GM12873 (cell line): ENCODE data around the gene PDCD11.

Experiments
- TF ChIP-seq, protein P1 (sequence below): IDR thresholded peaks from 2 replicates; pipeline ENCODE4 v1.5.1; 2012; ENCODE audit warnings: low read depth, mild to moderate bottlenecking, moderate library complexity, low read length, control low read depth; ENCODE audit not compliant: insufficient read depth; ENCODE audit errors: missing control alignments

PDCD11 gene, protein sequence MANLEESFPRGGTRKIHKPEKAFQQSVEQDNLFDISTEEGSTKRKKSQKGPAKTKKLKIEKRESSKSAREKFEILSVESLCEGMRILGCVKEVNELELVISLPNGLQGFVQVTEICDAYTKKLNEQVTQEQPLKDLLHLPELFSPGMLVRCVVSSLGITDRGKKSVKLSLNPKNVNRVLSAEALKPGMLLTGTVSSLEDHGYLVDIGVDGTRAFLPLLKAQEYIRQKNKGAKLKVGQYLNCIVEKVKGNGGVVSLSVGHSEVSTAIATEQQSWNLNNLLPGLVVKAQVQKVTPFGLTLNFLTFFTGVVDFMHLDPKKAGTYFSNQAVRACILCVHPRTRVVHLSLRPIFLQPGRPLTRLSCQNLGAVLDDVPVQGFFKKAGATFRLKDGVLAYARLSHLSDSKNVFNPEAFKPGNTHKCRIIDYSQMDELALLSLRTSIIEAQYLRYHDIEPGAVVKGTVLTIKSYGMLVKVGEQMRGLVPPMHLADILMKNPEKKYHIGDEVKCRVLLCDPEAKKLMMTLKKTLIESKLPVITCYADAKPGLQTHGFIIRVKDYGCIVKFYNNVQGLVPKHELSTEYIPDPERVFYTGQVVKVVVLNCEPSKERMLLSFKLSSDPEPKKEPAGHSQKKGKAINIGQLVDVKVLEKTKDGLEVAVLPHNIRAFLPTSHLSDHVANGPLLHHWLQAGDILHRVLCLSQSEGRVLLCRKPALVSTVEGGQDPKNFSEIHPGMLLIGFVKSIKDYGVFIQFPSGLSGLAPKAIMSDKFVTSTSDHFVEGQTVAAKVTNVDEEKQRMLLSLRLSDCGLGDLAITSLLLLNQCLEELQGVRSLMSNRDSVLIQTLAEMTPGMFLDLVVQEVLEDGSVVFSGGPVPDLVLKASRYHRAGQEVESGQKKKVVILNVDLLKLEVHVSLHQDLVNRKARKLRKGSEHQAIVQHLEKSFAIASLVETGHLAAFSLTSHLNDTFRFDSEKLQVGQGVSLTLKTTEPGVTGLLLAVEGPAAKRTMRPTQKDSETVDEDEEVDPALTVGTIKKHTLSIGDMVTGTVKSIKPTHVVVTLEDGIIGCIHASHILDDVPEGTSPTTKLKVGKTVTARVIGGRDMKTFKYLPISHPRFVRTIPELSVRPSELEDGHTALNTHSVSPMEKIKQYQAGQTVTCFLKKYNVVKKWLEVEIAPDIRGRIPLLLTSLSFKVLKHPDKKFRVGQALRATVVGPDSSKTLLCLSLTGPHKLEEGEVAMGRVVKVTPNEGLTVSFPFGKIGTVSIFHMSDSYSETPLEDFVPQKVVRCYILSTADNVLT (N-terminal part only)

DNA sequence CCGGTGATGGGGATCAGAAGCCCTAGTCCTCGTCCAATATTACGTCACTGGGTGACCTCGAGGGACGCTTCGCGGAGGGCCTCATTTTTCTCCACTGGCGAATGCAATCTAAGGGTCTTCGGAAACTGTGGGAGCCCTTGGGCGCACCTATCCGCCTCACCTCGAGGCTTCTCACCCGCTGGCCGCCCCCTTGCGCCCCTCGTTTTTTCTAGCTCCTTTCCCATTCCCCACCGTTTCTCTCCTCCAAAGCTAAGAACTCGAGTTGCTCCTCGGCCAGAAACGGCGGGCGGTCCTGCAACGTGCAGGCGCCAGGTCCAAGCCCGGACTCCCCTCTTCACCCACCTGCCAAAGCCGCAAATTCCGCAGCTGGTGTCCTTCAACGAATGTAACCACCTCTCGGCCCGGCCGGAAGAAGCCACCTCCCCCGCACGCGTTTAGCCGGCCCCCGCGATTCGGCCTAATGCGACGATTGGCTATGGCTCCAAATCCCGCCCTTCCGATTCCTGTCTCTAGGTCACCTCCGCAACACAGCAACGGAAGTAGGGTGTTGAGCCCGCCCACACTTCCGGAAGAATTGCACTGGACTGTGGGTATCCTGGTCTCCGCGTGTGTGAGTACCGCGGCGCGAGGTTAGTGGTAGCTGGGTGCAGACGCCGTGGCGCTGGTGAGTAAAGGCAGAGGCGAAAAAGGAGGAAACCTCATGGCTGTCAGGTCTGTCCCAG is at the start of gene PDCD11, which contains the start of gene ATP5MK:
PDCD11 (plus strand) TSS at position 560 of the 722 bp plus-strand sequence. CDS start 1,801 bp downstream, outside the sequence.
ATP5MK (minus strand) TSS at position 409 of the 722 bp plus-strand sequence. CDS start 4,018 bp downstream, outside the sequence.
- TF ChIP-seq, protein P1, sequence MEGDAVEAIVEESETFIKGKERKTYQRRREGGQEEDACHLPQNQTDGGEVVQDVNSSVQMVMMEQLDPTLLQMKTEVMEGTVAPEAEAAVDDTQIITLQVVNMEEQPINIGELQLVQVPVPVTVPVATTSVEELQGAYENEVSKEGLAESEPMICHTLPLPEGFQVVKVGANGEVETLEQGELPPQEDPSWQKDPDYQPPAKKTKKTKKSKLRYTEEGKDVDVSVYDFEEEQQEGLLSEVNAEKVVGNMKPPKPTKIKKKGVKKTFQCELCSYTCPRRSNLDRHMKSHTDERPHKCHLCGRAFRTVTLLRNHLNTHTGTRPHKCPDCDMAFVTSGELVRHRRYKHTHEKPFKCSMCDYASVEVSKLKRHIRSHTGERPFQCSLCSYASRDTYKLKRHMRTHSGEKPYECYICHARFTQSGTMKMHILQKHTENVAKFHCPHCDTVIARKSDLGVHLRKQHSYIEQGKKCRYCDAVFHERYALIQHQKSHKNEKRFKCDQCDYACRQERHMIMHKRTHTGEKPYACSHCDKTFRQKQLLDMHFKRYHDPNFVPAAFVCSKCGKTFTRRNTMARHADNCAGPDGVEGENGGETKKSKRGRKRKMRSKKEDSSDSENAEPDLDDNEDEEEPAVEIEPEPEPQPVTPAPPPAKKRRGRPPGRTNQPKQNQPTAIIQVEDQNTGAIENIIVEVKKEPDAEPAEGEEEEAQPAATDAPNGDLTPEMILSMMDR = peak; percentile 42

DNA sequence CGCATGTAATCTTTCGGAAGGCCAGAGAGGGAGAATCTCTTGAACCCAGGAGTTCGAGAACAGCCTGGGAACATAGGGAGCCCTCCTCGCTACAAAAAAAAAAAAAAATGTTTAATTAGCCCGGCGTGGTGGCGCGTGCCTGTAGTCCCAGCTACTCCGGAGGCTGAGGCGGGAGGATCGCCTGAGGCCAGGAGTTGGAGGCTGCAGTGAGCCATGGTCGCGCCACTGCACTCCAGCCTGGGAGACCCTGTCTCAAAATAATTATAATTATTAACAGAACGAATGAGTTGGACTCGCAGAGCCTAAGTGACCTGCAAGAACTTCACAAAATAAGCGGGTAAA is 46.3 kb upstream of the PDCD11 start:
- TF ChIP-seq, protein P1 = no peak

DNA sequence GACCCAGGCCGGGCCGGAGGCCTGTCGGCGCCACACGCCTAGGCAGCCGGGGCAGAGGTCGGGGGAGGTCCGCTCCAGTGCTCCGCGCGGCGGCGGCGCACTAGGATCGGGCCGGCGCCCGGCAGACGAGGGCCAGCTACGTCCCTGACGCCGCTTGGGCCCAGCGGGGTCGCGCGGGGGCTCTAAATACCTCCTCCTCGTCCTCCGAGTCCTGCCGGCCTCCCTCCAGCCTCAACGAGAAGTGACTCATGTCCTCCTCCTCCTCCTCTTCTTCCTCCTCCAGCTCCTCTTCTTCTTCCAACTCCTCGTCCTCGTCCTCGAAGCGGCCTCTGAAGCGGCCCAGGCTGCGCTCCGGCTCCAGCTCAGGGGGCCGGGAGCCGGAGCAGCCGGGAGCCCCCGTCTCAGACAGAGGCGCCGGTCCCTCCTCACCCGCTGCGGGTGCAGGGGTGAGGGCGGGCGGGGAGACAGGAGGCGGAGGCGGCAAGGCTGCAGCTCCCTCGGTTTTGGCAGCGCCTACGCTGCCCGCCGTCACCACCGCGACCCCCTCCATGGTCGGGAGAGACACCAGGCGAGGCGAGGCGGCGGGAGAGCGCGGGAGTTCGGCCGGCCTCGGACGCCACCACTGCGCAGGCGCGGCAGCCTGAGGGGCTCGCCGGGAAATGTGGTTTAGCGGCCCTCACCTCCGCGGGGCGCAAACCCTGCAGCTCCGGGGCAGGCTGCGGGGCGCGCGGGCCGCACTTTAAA is 45.7 kb upstream of the PDCD11 start, which contains the start of gene PCGF6:
PCGF6 (minus strand) TSS at position 624 of the 744 bp plus-strand sequence; CDS start at position 550, 74 bp downstream.
- TF ChIP-seq, protein P1 = no peak

DNA sequence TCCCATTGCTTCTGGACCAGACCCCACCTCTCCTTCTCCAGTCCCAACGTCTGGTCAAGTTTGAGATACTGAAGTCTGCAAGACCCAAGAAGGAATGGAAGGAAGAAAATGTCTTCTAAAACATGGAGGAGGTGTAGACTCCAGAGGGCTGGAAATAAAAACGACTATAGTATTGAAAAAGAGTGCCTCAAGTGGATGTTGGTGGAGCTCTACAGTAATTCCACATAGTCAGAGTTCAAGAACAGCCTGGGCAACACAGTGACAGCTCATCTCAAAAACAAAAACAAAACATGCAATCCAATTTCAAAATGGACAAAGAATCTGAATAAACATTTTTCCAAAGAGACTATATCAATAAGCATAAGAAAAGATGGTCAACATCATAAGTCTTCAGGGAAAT is 43.1 kb upstream of the PDCD11 start:
- TF ChIP-seq, protein P1 = no peak

DNA sequence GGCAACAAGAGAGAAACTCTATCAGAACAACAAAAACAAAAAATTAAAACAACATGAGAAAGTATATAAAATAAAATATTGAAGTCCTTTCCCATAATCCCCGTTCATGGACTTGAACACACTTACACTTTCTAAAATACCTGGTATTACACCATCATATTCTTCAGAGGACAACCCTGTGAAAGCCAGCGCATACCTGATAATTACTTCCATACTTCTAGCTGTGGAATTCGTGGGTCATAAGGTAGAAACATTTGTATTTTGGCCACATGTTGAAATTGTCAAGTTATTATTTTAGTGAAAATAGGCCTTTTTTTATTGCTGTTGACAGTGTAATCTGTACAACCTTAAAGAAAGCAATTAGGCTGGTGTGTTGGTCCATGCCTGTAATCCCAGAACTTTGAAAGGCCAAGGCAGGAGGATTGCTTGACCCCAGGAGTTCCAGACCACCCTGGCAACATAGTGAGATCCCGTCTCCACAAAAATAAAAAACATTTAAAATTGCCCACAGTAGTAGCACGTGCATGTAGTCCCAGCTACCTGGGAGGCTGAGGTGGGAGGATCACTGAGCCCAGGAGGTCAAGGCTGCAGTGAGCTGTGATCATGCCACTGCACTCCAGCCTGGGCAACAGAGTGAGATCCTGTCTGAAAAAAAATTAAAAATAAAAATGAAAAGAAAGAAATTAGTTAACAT is 40.4 kb upstream of the PDCD11 start:
- TF ChIP-seq, protein P1 = no peak

DNA sequence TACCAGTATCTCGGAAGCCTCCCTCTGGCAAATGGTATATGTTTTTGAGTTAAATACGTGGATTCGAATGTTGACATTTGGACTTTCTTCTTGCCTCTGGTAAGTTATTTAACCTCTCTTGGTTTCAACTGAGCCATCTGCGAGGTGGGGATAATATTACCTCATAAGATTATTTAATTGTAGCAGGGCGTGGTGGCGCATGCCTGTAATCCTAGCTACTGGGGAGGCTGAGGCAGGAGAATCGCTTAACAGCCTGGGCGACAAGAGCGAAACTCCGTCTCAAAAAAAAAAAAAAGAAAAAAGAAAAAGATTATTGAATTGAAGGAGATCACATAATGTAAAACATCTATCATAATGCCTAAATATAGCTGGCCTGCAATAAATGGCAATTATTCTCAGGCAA is 29.0 kb upstream of the PDCD11 start:
- TF ChIP-seq, protein P1 = no peak
